Peyer's patch (tissue), 4 donors: ENCODE measurements around the gene SPATC1L.
"Not testable (repeated sequence)": the region's sequence is repeated elsewhere in the genome, so short reads cannot be mapped to it uniquely, and the experiment has no call there.

Experiments
- CTCF ChIP-seq, 6 experiments: fragments of 450-650 bp in 4 of 6; fragments of 200-600 bp in 2 of 6; sonication (generic) in 1 of 6; IDR thresholded peaks; one replicate each; pipeline ENCODE4 v1.5.1; 2017 to 2019; ENCODE audit warnings: antibody characterized with exemption in 6 of 6, mild to moderate bottlenecking in 3 of 6, moderate library complexity in 1 of 6
- POLR2A ChIP-seq, 2 donors: fragments of 450-650 bp; IDR thresholded peaks; one replicate each; pipeline ENCODE4 v1.5.1; 2017; ENCODE audit warnings: antibody characterized with exemption in 2 of 2, mild to moderate bottlenecking in 2 of 2, moderate library complexity in 2 of 2

DNA sequence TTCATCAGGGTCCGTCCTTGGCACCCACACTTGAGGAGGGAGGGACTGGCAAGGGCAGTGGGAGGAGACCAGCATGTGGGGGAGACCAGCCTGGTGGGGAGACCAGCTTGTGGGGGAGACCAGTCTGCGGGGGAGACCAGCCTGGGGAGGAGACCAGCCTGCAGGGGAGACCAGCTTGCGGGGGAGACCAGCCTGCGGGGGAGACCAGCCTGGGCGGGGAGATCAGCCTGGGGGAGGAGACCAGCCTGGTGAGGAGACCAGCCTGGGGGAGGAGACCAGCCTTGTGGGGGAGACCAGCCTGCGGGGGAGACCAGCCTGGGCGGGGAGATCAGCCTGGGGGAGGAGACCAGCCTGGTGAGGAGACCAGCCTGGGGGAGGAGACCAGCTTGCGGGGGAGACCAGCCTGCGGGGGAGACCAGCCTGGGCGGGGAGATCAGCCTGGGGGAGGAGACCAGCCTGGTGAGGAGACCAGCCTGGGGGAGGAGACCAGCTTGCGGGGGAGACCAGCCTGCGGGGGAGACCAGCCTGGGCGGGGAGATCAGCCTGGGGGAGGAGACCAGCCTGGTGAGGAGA lies 836 bp downstream of the SPATC1L start:
- TF ChIP-seq CTCF, POLR2A (IDR thresholded peaks at IDR 0.05): not testable (repeated sequence)
